Mammary epithelial cell (primary cell): ENCODE measurements around the gene ARHGAP29.

Experiments used
- CTCF ChIP-seq, 2 donors: IDR thresholded peaks in 1 of 2; conservative IDR thresholded peaks in 1 of 2; 2 replicates each; pipeline ENCODE4 v1.5.1; 2011 to 2012; ENCODE audit warnings: inconsistent platforms in 2 of 2, low read length in 2 of 2, mild to moderate bottlenecking in 2 of 2, control low read depth in 1 of 2, low read depth in 1 of 2; ENCODE audit not compliant: insufficient read depth in 1 of 2; ENCODE audit errors: extremely low read depth in 1 of 2
- EZH2 ChIP-seq: IDR thresholded peaks from 2 replicates; pipeline ENCODE4 v1.6.1; 2012; ENCODE audit warnings: low read length, inconsistent platforms, borderline replicate concordance

DNA sequence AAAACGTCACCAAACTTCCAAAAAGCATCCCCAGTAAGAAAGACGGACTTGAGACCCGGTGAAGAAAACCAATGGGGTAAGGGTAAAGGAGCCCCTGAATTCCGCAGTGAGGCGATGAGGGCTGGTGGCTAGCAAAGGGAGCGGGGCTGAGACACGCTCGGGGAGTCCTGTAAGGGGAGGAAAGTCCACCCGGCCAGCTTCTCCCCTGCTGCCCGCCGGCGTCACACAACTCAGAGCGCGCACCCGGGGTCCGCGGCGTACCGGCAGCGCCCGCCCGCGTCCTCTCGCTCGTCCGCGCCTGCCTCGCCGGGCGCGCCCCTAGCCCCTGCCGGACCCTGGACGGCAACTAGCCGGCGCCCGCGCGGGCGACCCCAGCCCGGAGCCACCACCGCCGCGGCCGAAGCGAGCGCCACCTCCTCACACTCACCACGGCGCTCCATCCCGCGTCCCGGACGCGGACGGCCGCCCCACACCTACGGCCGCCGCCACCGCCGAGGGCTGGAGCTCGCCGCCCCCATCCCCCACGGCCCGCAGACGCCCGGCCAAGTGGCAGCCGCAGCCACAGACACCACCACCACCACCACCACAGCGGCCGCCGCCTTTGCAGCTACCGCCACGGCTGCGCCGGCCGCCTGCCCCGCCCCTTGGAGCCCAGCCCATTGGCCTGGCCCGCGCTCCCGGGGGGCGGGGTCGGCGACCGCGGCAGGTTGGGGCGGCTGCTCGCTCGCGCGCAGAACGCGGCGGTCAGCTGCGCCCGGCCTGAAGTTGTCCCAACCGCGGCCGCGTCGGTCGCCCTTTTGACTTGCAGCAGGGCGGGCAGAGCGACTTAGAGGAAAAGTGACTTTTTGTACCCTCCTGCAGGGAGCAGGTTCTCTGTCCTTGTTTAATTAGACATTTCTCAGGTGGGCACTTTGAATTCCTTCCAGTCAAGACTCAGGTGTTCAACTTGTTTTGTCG lies 10.0 kb upstream of the ARHGAP29 start:
- TF ChIP-seq EZH2 = no peak
- no peak for TF ChIP-seq CTCF (conservative IDR thresholded peaks at IDR 0.05 in 1 of 2, IDR thresholded peaks at IDR 0.05 in 1 of 2; ENCODE audit: extremely low read depth in 1 of 2, insufficient read depth in 1 of 2, low read depth in 1 of 2, low read length in 2 of 2)
